H1 (cell line): ENCODE measurements around the gene TTC22.

Experiments
- CHD2 ChIP-seq: IDR thresholded peaks from 2 replicates; pipeline ENCODE4 v1.6.1; 2012; ENCODE audit warnings: low read length, improper control_type of control experiment
- CTBP2 ChIP-seq: IDR thresholded peaks from 2 replicates; pipeline ENCODE4 v1.7.0; 2011; ENCODE audit warnings: borderline replicate concordance, mild to moderate bottlenecking, moderate library complexity, mixed read lengths, low read length; ENCODE audit not compliant: insufficient read depth, insufficient read length
- CTCF ChIP-seq, 3 experiments: IDR thresholded peaks; 1 replicate in 2 of 3; 2 replicates in 1 of 3; pipeline versions ENCODE4 v1.5.1 to v1.6.1; 2011; ENCODE audit warnings: low read length in 3 of 3, mild to moderate bottlenecking in 3 of 3, inconsistent platforms in 2 of 3, low read depth in 1 of 3, moderate library complexity in 1 of 3; ENCODE audit not compliant: insufficient read depth in 1 of 3; ENCODE audit errors: control extremely low read depth in 1 of 3
- EP300 ChIP-seq, 2 experiments: IDR thresholded peaks; 1 replicate in 1 of 2; 2 replicates in 1 of 2; pipeline ENCODE4 v1.6.1; 2011 to 2012; ENCODE audit warnings: low read depth in 2 of 2, low read length in 2 of 2, mild to moderate bottlenecking in 2 of 2, borderline replicate concordance in 1 of 2, inconsistent platforms in 1 of 2, moderate library complexity in 1 of 2
- GABPA ChIP-seq: IDR thresholded peaks from 2 replicates; pipeline ENCODE4 v1.6.1; 2011; ENCODE audit warnings: mild to moderate bottlenecking, low read length, moderate library complexity, borderline replicate concordance; ENCODE audit not compliant: insufficient read depth
- HDAC2 ChIP-seq, 2 experiments: fragments of 300-600 bp in 1 of 2; sonication (generic) in 1 of 2; IDR thresholded peaks; 2 replicates each; pipeline ENCODE4 v1.6.1; 2011 to 2012; ENCODE audit warnings: low read depth in 2 of 2, low read length in 2 of 2, mild to moderate bottlenecking in 2 of 2, moderate library complexity in 2 of 2, borderline replicate concordance in 1 of 2, inconsistent platforms in 1 of 2
- HDAC6 ChIP-seq: IDR thresholded peaks from one replicate; pipeline ENCODE4 v1.7.1; 2012; ENCODE audit warnings: low read depth, mild to moderate bottlenecking, inconsistent platforms, low read length, moderate library complexity
- MAFK ChIP-seq: IDR thresholded peaks from 2 replicates; pipeline ENCODE4 v1.6.1; 2012; ENCODE audit warnings: low read depth, mild to moderate bottlenecking, improper control_type of control experiment, low read length
- POLR2A ChIP-seq, 2 experiments: IDR thresholded peaks; 1 replicate in 1 of 2; 2 replicates in 1 of 2; pipeline ENCODE4 v1.6.1; 2011; ENCODE audit warnings: low read depth in 2 of 2, low read length in 2 of 2, mild to moderate bottlenecking in 2 of 2; ENCODE audit errors: control extremely low read depth in 1 of 2
- RFX5 ChIP-seq: IDR thresholded peaks from 2 replicates; pipeline ENCODE4 v1.6.1; 2011; ENCODE audit warnings: low read depth, low read length, improper control_type of control experiment, borderline replicate concordance
- SP2 ChIP-seq: IDR thresholded peaks from 2 replicates; pipeline ENCODE4 v1.6.1; 2012; ENCODE audit warnings: mild to moderate bottlenecking, low read length, inconsistent platforms
- TCF12 ChIP-seq: IDR thresholded peaks from 2 replicates; pipeline ENCODE4 v1.6.1; 2011; ENCODE audit warnings: low read depth, mild to moderate bottlenecking, low read length
- USF2 ChIP-seq: IDR thresholded peaks from 2 replicates; pipeline ENCODE4 v1.6.1; 2011; ENCODE audit warnings: low read length, improper control_type of control experiment
- ZNF274 ChIP-seq: IDR thresholded peaks from 2 replicates; pipeline ENCODE4 v1.7.0; 2012; ENCODE audit warnings: low read length, borderline replicate concordance; ENCODE audit errors: extremely low read depth

GRCh38 chr1:54819195-54819536, 18.0 kb upstream of the TTC22 start:
- TF ChIP-seq CTCF (IDR thresholded peaks at IDR 0.05; ENCODE audit: control extremely low read depth in 1 of 3, insufficient read depth in 1 of 3, low read depth in 1 of 3, low read length in 3 of 3): no peak
- TF ChIP-seq GABPA: no peak
- TF ChIP-seq ZNF274: no peak
- TF ChIP-seq SP2: no peak
- no peak for TF ChIP-seq HDAC2 (IDR thresholded peaks at IDR 0.05; ENCODE audit: borderline replicate concordance in 1 of 2, low read depth in 2 of 2, low read length in 2 of 2)
- no peak for TF ChIP-seq POLR2A (IDR thresholded peaks at IDR 0.05; ENCODE audit: control extremely low read depth in 1 of 2, low read depth in 2 of 2, low read length in 2 of 2)
- TF ChIP-seq MAFK: no peak
- TF ChIP-seq EP300 (IDR thresholded peaks at IDR 0.05; ENCODE audit: borderline replicate concordance in 1 of 2, low read depth in 2 of 2, low read length in 2 of 2): no peak
- TF ChIP-seq TCF12: no peak
- TF ChIP-seq USF2: no peak
- no peak for TF ChIP-seq HDAC6
- no peak for TF ChIP-seq CTBP2
- TF ChIP-seq RFX5: no peak
- no peak for TF ChIP-seq CHD2
